SK-N-SH treated with all-trans-retinoic acid at 6 μM for 48 hours (cell line): Measurements from ENCODE around the gene GPRIN1.
"Not testable (repeated sequence)": the region's sequence is repeated elsewhere in the genome, so short reads cannot be mapped to it uniquely, and the experiment has no call there.

Source experiments
- ATAC-seq: fragments of 200-7000 bp; cut with Tn5 transposase; 3 replicates; pipeline ENCODE4 v1.9.1; 2020; ENCODE audit warnings: mild to moderate bottlenecking, moderate library complexity
- ARNTL ChIP-seq: fragments of 450-650 bp; formaldehyde crosslinking; IDR thresholded peaks from 2 replicates; pipeline ENCODE4 v1.5.0; 2020; ENCODE audit warnings: low read depth, mild to moderate bottlenecking, moderate library complexity, borderline replicate concordance
- BACH2 ChIP-seq: fragments of 250-450 bp; sonication (Bioruptor Pico); IDR thresholded peaks from 2 replicates; pipeline ENCODE4 v1.9.0; 2021; ENCODE audit warnings: mild to moderate bottlenecking, borderline replicate concordance
- CREB5 ChIP-seq: fragments of 250-450 bp; sonication (Bioruptor Pico); IDR thresholded peaks from 2 replicates; pipeline ENCODE4 v1.5.1; 2020; ENCODE audit warnings: low read depth, mild to moderate bottlenecking, moderate library complexity
- CSDC2 ChIP-seq: fragments of 250-450 bp; sonication (Bioruptor Pico); IDR thresholded peaks from 2 replicates; pipeline ENCODE4 v1.5.0; 2020; ENCODE audit warnings: mild to moderate bottlenecking, moderate library complexity
- CSRNP3 ChIP-seq: fragments of 250-450 bp; sonication (Bioruptor Pico); IDR thresholded peaks from 2 replicates; pipeline ENCODE4 v1.5.1; 2021; ENCODE audit warnings: mild to moderate bottlenecking, moderate library complexity
- ESRRG ChIP-seq: fragments of 250-450 bp; sonication (Bioruptor Pico); IDR thresholded peaks from 2 replicates; pipeline ENCODE4 v1.6.1; 2021; ENCODE audit warnings: mild to moderate bottlenecking
- GLIS3 ChIP-seq: fragments of 250-450 bp; sonication (Bioruptor Pico); IDR thresholded peaks from 2 replicates; pipeline ENCODE4 v1.5.0; 2020; ENCODE audit warnings: mild to moderate bottlenecking, moderate library complexity
- ISL1 ChIP-seq: fragments of 250-450 bp; sonication (Bioruptor Pico); IDR thresholded peaks from 2 replicates; pipeline ENCODE4 v2.1.2; 2022; ENCODE audit warnings: mild to moderate bottlenecking, moderate library complexity
- OSR1 ChIP-seq: fragments of 250-450 bp; sonication (Bioruptor Pico); IDR thresholded peaks from 2 replicates; pipeline ENCODE4 v1.8.0; 2022; ENCODE audit warnings: moderate library complexity, mild to moderate bottlenecking, inconsistent platforms
- PATZ1 ChIP-seq: fragments of 250-450 bp; sonication (Bioruptor Pico); IDR thresholded peaks from 2 replicates; pipeline ENCODE4 v1.8.0; 2020; ENCODE audit warnings: mild to moderate bottlenecking, moderate library complexity, borderline replicate concordance
- PPARA ChIP-seq: fragments of 250-450 bp; sonication (Bioruptor Pico); IDR thresholded peaks from 2 replicates; pipeline ENCODE4 v1.5.0; 2020; ENCODE audit warnings: mild to moderate bottlenecking, borderline replicate concordance
- RARB ChIP-seq: fragments of 250-450 bp; sonication (Bioruptor Pico); IDR thresholded peaks from 2 replicates; pipeline ENCODE4 v1.8.0; 2021; ENCODE audit warnings: mild to moderate bottlenecking, moderate library complexity
- SNAI2 ChIP-seq: fragments of 250-450 bp; sonication (Bioruptor Pico); IDR thresholded peaks from 2 replicates; pipeline ENCODE4 v1.5.0; 2020; ENCODE audit warnings: mild to moderate bottlenecking, moderate library complexity
- TCF4 ChIP-seq: fragments of 250-450 bp; sonication (Bioruptor Pico); IDR thresholded peaks from 2 replicates; pipeline ENCODE4 v1.8.0; 2021; ENCODE audit warnings: mild to moderate bottlenecking, moderate library complexity, borderline replicate concordance
- TOX ChIP-seq: fragments of 250-450 bp; sonication (Bioruptor Pico); IDR thresholded peaks from 2 replicates; pipeline ENCODE4 v1.8.0; 2021; ENCODE audit warnings: mild to moderate bottlenecking, moderate library complexity, borderline replicate concordance
- TSHZ2 ChIP-seq: fragments of 250-450 bp; sonication (Bioruptor Pico); IDR thresholded peaks from 2 replicates; pipeline ENCODE4 v1.5.0; 2020; ENCODE audit warnings: mild to moderate bottlenecking, moderate library complexity
- ZC3H10 ChIP-seq: fragments of 250-450 bp; sonication (Bioruptor Pico); IDR thresholded peaks from 2 replicates; pipeline ENCODE4 v1.5.1; 2021; ENCODE audit warnings: mild to moderate bottlenecking, moderate library complexity
- ZFP3 ChIP-seq: fragments of 250-450 bp; sonication (Bioruptor Pico); IDR thresholded peaks from 2 replicates; pipeline ENCODE4 v1.5.0; 2020; ENCODE audit warnings: mild to moderate bottlenecking, moderate library complexity
- ZNF565 ChIP-seq: fragments of 450-650 bp; formaldehyde crosslinking; conservative IDR thresholded peaks from 2 replicates; pipeline ENCODE4 v1.5.0; 2020; ENCODE audit warnings: low read depth, mild to moderate bottlenecking, moderate library complexity
- ZNF70 ChIP-seq: fragments of 450-650 bp; formaldehyde crosslinking; IDR thresholded peaks from 2 replicates; pipeline ENCODE4 v1.5.0; 2020; ENCODE audit warnings: mild to moderate bottlenecking, moderate library complexity
- ZNF8 ChIP-seq: fragments of 450-650 bp; formaldehyde crosslinking; IDR thresholded peaks from 2 replicates; pipeline ENCODE4 v1.5.0; 2020; ENCODE audit warnings: mild to moderate bottlenecking, moderate library complexity

Gene GPRIN1

GRCh38 chr5:176594554-176594953 is 15.4 kb downstream of the GPRIN1 start:
- TF ChIP-seq ESRRG (CRISPR knock-in tag): no peak
- no peak for TF ChIP-seq TOX (CRISPR knock-in tag)
- no peak for TF ChIP-seq ZNF70 (CRISPR knock-in tag)
- TF ChIP-seq CSRNP3 (CRISPR knock-in tag): no peak
- TF ChIP-seq SNAI2 (CRISPR knock-in tag): no peak
- TF ChIP-seq ISL1 (CRISPR knock-in tag): no peak
- no peak for TF ChIP-seq ZFP3 (CRISPR knock-in tag)
- no peak for TF ChIP-seq PPARA (CRISPR knock-in tag)
- ATAC-seq: no peak

GRCh38 chr5:176593273-176593869 is 16.6 kb downstream of the GPRIN1 start:
- TF ChIP-seq TOX (CRISPR knock-in tag) (no peak), ZNF70 (CRISPR knock-in tag) (no peak), ZFP3 (CRISPR knock-in tag) (no peak), ZC3H10 (CRISPR knock-in tag) (no peak), OSR1 (no peak), RARB (CRISPR knock-in tag) (no peak), ESRRG (CRISPR knock-in tag) (no peak), CREB5 (CRISPR knock-in tag) (no peak), ISL1 (CRISPR knock-in tag) (no peak), ZNF8 (no peak), TCF4 (CRISPR knock-in tag) (no peak), GLIS3 (CRISPR knock-in tag) (no peak), SNAI2 (CRISPR knock-in tag) (no peak), CSRNP3 (CRISPR knock-in tag) (no peak), TSHZ2 (no peak)
- TF ChIP-seq, all 23 proteins: peak for 0
- ATAC-seq: no peak

- ATAC-seq: no peak
- no peak for TF ChIP-seq ZFP3 (CRISPR knock-in tag)
Measured at GRCh38 chr5:176592573-176592972, 17.4 kb downstream of the GPRIN1 start.

- ATAC-seq: not testable (repeated sequence)
Measured at GRCh38 chr5:176591667-176592066, 18.3 kb downstream of the GPRIN1 start.

GRCh38 chr5:176590035-176590717 is 19.8 kb downstream of the GPRIN1 start:
- ATAC-seq: no peak

More at GRCh38 chr5:176590035-176590717, 19.8 kb downstream of the GPRIN1 start:
- TF ChIP-seq TSHZ2: no peak
- TF ChIP-seq ZNF565 (CRISPR knock-in tag): no peak
- TF ChIP-seq ZC3H10 (CRISPR knock-in tag): no peak
- no peak for TF ChIP-seq ARNTL (CRISPR knock-in tag)
- no peak for TF ChIP-seq TCF4 (CRISPR knock-in tag)
- no peak for TF ChIP-seq CSDC2 (CRISPR knock-in tag)
- no peak for TF ChIP-seq PATZ1 (CRISPR knock-in tag)
- TF ChIP-seq TOX (CRISPR knock-in tag): no peak
- no peak for TF ChIP-seq SNAI2 (CRISPR knock-in tag)
- no peak for TF ChIP-seq ISL1 (CRISPR knock-in tag)
- TF ChIP-seq RARB (CRISPR knock-in tag): no peak
- no peak for TF ChIP-seq BACH2 (CRISPR knock-in tag)
- no peak for TF ChIP-seq ZNF70 (CRISPR knock-in tag)
- no peak for TF ChIP-seq ESRRG (CRISPR knock-in tag)
